GM12878 (cell line): ENCODE results near the gene OR5L2. TPM values are rescaled to one million over a fixed set of nuclear protein-coding genes. Genes with fewer than 3 reads are reported as not detected.

ENCODE experiments used
- ATAC-seq: fragments of 200-7000 bp; cut with Tn5 transposase; 3 replicates; pipeline ENCODE4 v1.9.1; 2020; ENCODE audit warnings: mild to moderate bottlenecking, moderate library complexity
- BruUV-seq: library from RNA; stranded (reverse); fragments of 400-500 nt; replicated peaks from 2 replicates; lab custom pipeline; 2021; lab: Mats Ljungman, UMichigan
- CTCF ChIA-PET: fragments of 300-600 bp; sonication (Branson Sonifier 250); formaldehyde crosslinking; extraction: SDS; loops from one replicate; lab custom pipeline; 2021; ENCODE audit warnings: inconsistent platforms; lab: Yijun Ruan, JAX
- POLR2A ChIA-PET: fragments of 350-600 bp; formaldehyde crosslinking; extraction: SDS; loops from one replicate; lab custom pipeline; 2021; ENCODE audit warnings: inconsistent platforms; lab: Charles Lee
- RAD21 ChIA-PET: fragments of 300-600 bp; sonication (Branson Sonifier 250); formaldehyde crosslinking; loops from one replicate; lab custom pipeline; 2023; ENCODE audit warnings: antibody characterized with exemption; ENCODE audit not compliant: unreplicated experiment; lab: Charles Lee
- SMC1A ChIA-PET: fragments of 300-600 bp; sonication (Branson Sonifier 250); formaldehyde crosslinking; loops from one replicate; lab custom pipeline; 2023; ENCODE audit not compliant: unreplicated experiment, uncharacterized antibody; lab: Charles Lee
- DNase-seq: peaks from one replicate; pipeline ENCODE4 v3.0.0-alpha.2; 2011; ENCODE audit warnings: low read depth, low spot score
- FAIRE-seq: peaks from 3 replicates; lab custom pipeline; 2011; peaks lifted over from hg19 to GRCh38; lab: Jason Lieb, UNC
- H2AFZ ChIP-seq: 2 replicates; pipeline ENCODE4 v1.6.0; 2011; ENCODE audit warnings: low read depth, low read length, control low read depth; ENCODE audit not compliant: control insufficient read depth
- H3K27ac ChIP-seq: 2 replicates; pipeline ENCODE4 v1.5.1; 2011; ENCODE audit warnings: control low read depth; ENCODE audit not compliant: control insufficient read depth, insufficient read depth
- H3K27me3 ChIP-seq, 2 experiments: replicated peaks in 1 of 2; 2 replicates each; pipeline versions ENCODE4 v1.6.0 to v1.6.1; 2011; ENCODE audit warnings: low read length in 1 of 2; ENCODE audit not compliant: control insufficient read depth in 2 of 2, insufficient read depth in 2 of 2
- H3K36me3 ChIP-seq, 2 experiments: 2 replicates each; pipeline ENCODE4 v1.5.1; 2011; ENCODE audit warnings: low read length in 1 of 2; ENCODE audit not compliant: control insufficient read depth in 2 of 2, insufficient read depth in 2 of 2
- H3K4me1 ChIP-seq: 2 replicates; pipeline ENCODE4 v1.6.1; 2011; ENCODE audit warnings: mild to moderate bottlenecking, low read length, moderate library complexity, mixed read lengths; ENCODE audit not compliant: control insufficient read depth, insufficient read depth
- H3K4me2 ChIP-seq: 2 replicates; pipeline ENCODE4 v1.6.0; 2011; ENCODE audit warnings: control low read depth; ENCODE audit not compliant: control insufficient read depth, insufficient read depth
- H3K4me3 ChIP-seq: fragments of 200-600 bp; sonication (generic); 2 replicates; pipeline ENCODE4 v1.5.1; 2016
- H3K79me2 ChIP-seq: 2 replicates; pipeline ENCODE4 v1.6.0; 2011; ENCODE audit warnings: low read length; ENCODE audit not compliant: control insufficient read depth, insufficient read depth
- H3K9ac ChIP-seq: 2 replicates; pipeline ENCODE4 v1.8.0; 2011; ENCODE audit warnings: low read length, control low read depth, mixed read lengths; ENCODE audit not compliant: control insufficient read depth, insufficient read depth
- H3K9me3 ChIP-seq: replicated peaks from 3 replicates; pipeline ENCODE4 v1.5.1; 2011; ENCODE audit warnings: mild to moderate bottlenecking, low read length; ENCODE audit not compliant: control insufficient read depth, insufficient read depth
- H4K20me1 ChIP-seq: 2 replicates; pipeline ENCODE4 v1.6.0; 2011; ENCODE audit not compliant: control insufficient read depth, insufficient read depth
- BMI1 ChIP-seq: fragments of 450-650 bp; IDR thresholded peaks from 2 replicates; pipeline ENCODE4 v1.6.1; 2016; ENCODE audit warnings: mild to moderate bottlenecking, moderate library complexity, borderline replicate concordance
- ESRRA ChIP-seq: IDR thresholded peaks from 2 replicates; pipeline ENCODE4 v1.6.1; 2012; ENCODE audit warnings: mild to moderate bottlenecking, low read length, improper control_type of control experiment
- FOXK2 ChIP-seq: fragments of 450-650 bp; IDR thresholded peaks from 2 replicates; pipeline ENCODE4 v1.6.1; 2017; ENCODE audit warnings: mild to moderate bottlenecking, moderate library complexity
- JUNB ChIP-seq: IDR thresholded peaks from 2 replicates; pipeline ENCODE4 v1.6.1; 2016; ENCODE audit warnings: antibody characterized with exemption, mild to moderate bottlenecking
- KAT2A ChIP-seq: conservative IDR thresholded peaks from 2 replicates; pipeline ENCODE4 v1.6.1; 2011; ENCODE audit warnings: low read depth, low read length; ENCODE audit not compliant: control insufficient read depth
- MYB ChIP-seq: fragments of 150-350 bp; IDR thresholded peaks from 2 replicates; pipeline ENCODE4 v1.6.1; 2014; ENCODE audit warnings: mild to moderate bottlenecking, low read depth, low read length, borderline replicate concordance
- NFYA ChIP-seq: IDR thresholded peaks from 2 replicates; pipeline ENCODE4 v1.6.1; 2011; ENCODE audit warnings: low read depth, mild to moderate bottlenecking, low read length, improper control_type of control experiment, borderline replicate concordance
- NR2C1 ChIP-seq: fragments of 450-650 bp; IDR thresholded peaks from 2 replicates; pipeline ENCODE4 v1.6.1; 2017; ENCODE audit warnings: antibody characterized with exemption, mild to moderate bottlenecking, moderate library complexity
- SMC3 ChIP-seq: IDR thresholded peaks from 2 replicates; pipeline ENCODE4 v1.6.1; 2011; ENCODE audit warnings: low read length, improper control_type of control experiment, borderline replicate concordance
- SP1 ChIP-seq: IDR thresholded peaks from one replicate; pipeline ENCODE4 v1.6.1; 2011; ENCODE audit warnings: low read depth, low read length
- SREBF2 ChIP-seq: IDR thresholded peaks from 2 replicates; pipeline ENCODE4 v1.6.1; 2012; ENCODE audit warnings: mild to moderate bottlenecking, low read length
- TCF12 ChIP-seq: IDR thresholded peaks from 2 replicates; pipeline ENCODE4 v1.6.1; 2011; ENCODE audit warnings: low read depth, mild to moderate bottlenecking, low read length
- ZNF24 ChIP-seq: fragments of 450-650 bp; IDR thresholded peaks from 2 replicates; pipeline ENCODE4 v1.6.1; 2017; ENCODE audit warnings: antibody characterized with exemption, mild to moderate bottlenecking
- WGBS: methylation state at CpG from one replicate; pipeline ENCODE4 v1.1.6; 2016; ENCODE audit warnings: low lambda C conversion rate; ENCODE audit not compliant: insufficient replicate concordance, insufficient coverage; ENCODE audit errors: missing lambda C conversion rate; 5-methylcytosine and 5-hydroxymethylcytosine counted together
- in situ Hi-C: fragments of 300-500 bp; cut with MboI; formaldehyde crosslinking; loops from 9 replicates; pipeline ENCODE4 v1.14.3; 2018; ENCODE audit warnings: mixed read lengths
- intact Hi-C: fragments of 100-400 bp; cut with micrococcal nuclease; formaldehyde crosslinking; loops from one replicate; pipeline ENCODE4 v1.14.2; 2022; ENCODE audit not compliant: unreplicated experiment
- polyA plus RNA-seq, 11 experiments: library from polyadenylated mRNA; depleted of rRNA in 4 of 11; unstranded in 6 of 11; stranded (reverse) in 5 of 11; fragments of >200 nt; fragmentation: Nextera tagmentation in 4 of 11; fragmentation: Illumina TruSeq in 1 of 11; extraction: Ambion mirVana in 4 of 11; extraction: Trizol in 1 of 11; gene quantifications; 1 replicate in 1 of 11; 2 replicates in 10 of 11; pipeline versions ENCODE4 v1.2.1 to v1.2.3, GENCODE V29; 2011 to 2016; ENCODE audit warnings: inconsistent platforms in 2 of 11, missing spikeins in 2 of 11, low read depth in 1 of 11
- total RNA-seq, 4 experiments: library from RNA; depleted of rRNA in 3 of 4; stranded (reverse); fragments of >200 nt in 3 of 4; fragmentation: Illumina TruSeq in 1 of 4; extraction: Trizol in 1 of 4; gene quantifications; 2 replicates each; pipeline versions ENCODE4 v1.2.1 to v1.2.3, GENCODE V29; 2013 to 2021
- TF ChIP-seq, protein P1 (sequence below): fragments of 450-650 bp; IDR thresholded peaks from 2 replicates; pipeline ENCODE4 v1.6.1; 2017; ENCODE audit warnings: mild to moderate bottlenecking, moderate library complexity

The OR5L2 gene
- total and polyA plus RNA-seq, 10 of the 15 experiments (the other 5 are each of a cell fraction or from before 2014, with no cell fraction given): not detected

DNA sequence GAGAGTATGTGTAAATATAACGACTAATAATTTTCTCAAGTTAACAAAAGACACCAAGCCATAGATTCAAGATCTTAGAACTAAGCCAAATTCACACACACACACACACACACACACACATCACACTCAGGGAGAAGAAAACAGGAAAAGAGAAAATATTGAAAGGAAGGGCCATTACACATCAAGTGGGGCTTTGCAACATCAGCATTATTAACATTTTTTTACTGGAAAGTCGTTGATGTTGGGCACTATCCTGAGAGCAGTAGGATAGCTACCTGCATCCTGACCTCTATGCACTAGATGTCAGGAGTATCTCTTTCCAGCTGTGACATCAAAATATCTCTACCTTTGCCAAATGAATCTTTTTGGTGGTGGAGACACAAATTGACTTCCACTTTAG is 20.4 kb downstream of the OR5L2 start:
- in situ Hi-C loops: no loop called here
- Histone ChIP-seq H3K79me2 (no peaks in the 10 kb centered on the region), H2AFZ (no peak overlapping the region), H4K20me1 (no peaks in the 10 kb centered on the region), H3K27me3 (no peaks in the 10 kb centered on the region), H3K9ac (no peak overlapping the region), H3K4me1 (no peaks in the 10 kb centered on the region), H3K9me3 (no peaks in the 10 kb centered on the region), H3K27ac (no peak overlapping the region), H3K4me2 (no peak overlapping the region), H3K4me3 (no peak overlapping the region), H3K36me3 (no peaks in the 10 kb centered on the region)
- SMC1A ChIA-PET: interaction anchor here (0.7 to 1.0 kb wide), 2 partner anchors 11 to 31 kb away, joined by 3 read pairs; no protein-coding TSS in a partner anchor
- BruUV-seq: no TSS peak
- no peak for DNase-seq
- CTCF ChIA-PET: no interaction called here
- 0% methylated on average over 2 of the region's 2 CpGs for WGBS
- RAD21 ChIA-PET: no interaction called here
- POLR2A ChIA-PET: no interaction called here
- intact Hi-C loops: loop anchor here (10.0 kb wide), 1 partner anchor 47 kb away; no protein-coding TSS in a partner anchor
- no peak for ATAC-seq
- no peak for TF ChIP-seq NFYA
- no peak for TF ChIP-seq SMC3
- TF ChIP-seq TCF12: no peak
- no peak for TF ChIP-seq BMI1
- TF ChIP-seq ESRRA: no peak
- no peak for TF ChIP-seq NR2C1
- no peak for FAIRE-seq

DNA sequence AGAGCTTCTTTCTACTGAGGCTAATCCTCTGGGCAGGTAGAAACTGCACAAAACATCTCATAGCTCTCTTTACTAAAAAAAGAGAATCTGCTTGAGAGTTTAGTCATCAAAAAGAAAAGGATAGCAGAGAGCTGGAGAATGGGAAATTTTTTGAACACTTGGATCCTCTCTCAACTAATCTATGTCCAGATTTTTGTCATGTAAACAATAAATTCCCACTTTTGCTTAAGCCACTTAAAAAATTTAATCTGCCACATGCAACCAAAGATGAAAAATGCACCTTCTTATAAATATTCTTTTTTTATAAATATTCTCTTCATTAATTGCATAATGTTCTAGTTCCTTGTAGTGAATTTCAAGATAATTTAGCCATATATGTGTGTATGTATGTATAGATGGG is 22.0 kb downstream of the OR5L2 start:
- Histone ChIP-seq H3K36me3 (no peaks in the 10 kb centered on the region), H3K9me3 (no peaks in the 10 kb centered on the region), H3K9ac (no peak overlapping the region), H3K4me1 (no peaks in the 10 kb centered on the region), H3K27ac (no peak overlapping the region), H3K79me2 (no peaks in the 10 kb centered on the region), H3K4me3 (no peak overlapping the region), H2AFZ (no peak overlapping the region), H3K4me2 (no peak overlapping the region), H3K27me3 (no peaks in the 10 kb centered on the region), H4K20me1 (no peaks in the 10 kb centered on the region)
- ChIA-PET POLR2A (no interaction called here), SMC1A (interaction anchor here (0.6 to 1.0 kb wide), 2 partner anchors 9 to 280 kb away, joined by 3 read pairs; no protein-coding TSS in a partner anchor), CTCF (no interaction called here), RAD21 (no interaction called here)
- ATAC-seq (no peak), DNase-seq (no peak), FAIRE-seq (no peak)
- no TSS peak for BruUV-seq
- intact Hi-C loops: loop anchor here (10.0 kb wide), 1 partner anchor 46 kb away; no protein-coding TSS in a partner anchor
- in situ Hi-C loops: no loop called here
- TF ChIP-seq JUNB (no peak), SREBF2 (no peak), FOXK2 (no peak), KAT2A (no peak), MYB (no peak), SP1 (no peak), ZNF24 (no peak)
- TF ChIP-seq, protein P1, sequence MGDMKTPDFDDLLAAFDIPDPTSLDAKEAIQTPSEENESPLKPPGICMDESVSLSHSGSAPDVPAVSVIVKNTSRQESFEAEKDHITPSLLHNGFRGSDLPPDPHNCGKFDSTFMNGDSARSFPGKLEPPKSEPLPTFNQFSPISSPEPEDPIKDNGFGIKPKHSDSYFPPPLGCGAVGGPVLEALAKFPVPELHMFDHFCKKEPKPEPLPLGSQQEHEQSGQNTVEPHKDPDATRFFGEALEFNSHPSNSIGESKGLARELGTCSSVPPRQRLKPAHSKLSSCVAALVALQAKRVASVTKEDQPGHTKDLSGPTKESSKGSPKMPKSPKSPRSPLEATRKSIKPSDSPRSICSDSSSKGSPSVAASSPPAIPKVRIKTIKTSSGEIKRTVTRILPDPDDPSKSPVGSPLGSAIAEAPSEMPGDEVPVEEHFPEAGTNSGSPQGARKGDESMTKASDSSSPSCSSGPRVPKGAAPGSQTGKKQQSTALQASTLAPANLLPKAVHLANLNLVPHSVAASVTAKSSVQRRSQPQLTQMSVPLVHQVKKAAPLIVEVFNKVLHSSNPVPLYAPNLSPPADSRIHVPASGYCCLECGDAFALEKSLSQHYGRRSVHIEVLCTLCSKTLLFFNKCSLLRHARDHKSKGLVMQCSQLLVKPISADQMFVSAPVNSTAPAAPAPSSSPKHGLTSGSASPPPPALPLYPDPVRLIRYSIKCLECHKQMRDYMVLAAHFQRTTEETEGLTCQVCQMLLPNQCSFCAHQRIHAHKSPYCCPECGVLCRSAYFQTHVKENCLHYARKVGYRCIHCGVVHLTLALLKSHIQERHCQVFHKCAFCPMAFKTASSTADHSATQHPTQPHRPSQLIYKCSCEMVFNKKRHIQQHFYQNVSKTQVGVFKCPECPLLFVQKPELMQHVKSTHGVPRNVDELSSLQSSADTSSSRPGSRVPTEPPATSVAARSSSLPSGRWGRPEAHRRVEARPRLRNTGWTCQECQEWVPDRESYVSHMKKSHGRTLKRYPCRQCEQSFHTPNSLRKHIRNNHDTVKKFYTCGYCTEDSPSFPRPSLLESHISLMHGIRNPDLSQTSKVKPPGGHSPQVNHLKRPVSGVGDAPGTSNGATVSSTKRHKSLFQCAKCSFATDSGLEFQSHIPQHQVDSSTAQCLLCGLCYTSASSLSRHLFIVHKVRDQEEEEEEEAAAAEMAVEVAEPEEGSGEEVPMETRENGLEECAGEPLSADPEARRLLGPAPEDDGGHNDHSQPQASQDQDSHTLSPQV: no peak
